SJCRH30 (cell line): ENCODE data around the gene CELF1. TPM values are rescaled to one million over a fixed set of nuclear protein-coding genes. Genes with fewer than 3 reads are reported as not detected.
"Not testable (repeated sequence)": the region's sequence is repeated elsewhere in the genome, so short reads cannot be mapped to it uniquely, and the experiment has no call there.

Source experiments
- DNase-seq, 2 experiments: peaks; one replicate each; pipeline ENCODE4 v3.0.0-alpha.2; 2015 to 2020
- H3K27ac ChIP-seq: fragments of 250-450 bp; sonication (Bioruptor Pico); 2 replicates; pipeline ENCODE4 v1.5.1; 2020; ENCODE audit warnings: mild to moderate bottlenecking, moderate library complexity
- H3K27me3 ChIP-seq: fragments of 250-450 bp; sonication (Bioruptor Pico); 2 replicates; pipeline ENCODE4 v1.5.1; 2020; ENCODE audit warnings: mild to moderate bottlenecking, moderate library complexity
- H3K36me3 ChIP-seq: fragments of 250-450 bp; sonication (Bioruptor Pico); 2 replicates; pipeline ENCODE4 v1.5.1; 2020; ENCODE audit warnings: mild to moderate bottlenecking, moderate library complexity
- H3K4me1 ChIP-seq: fragments of 250-450 bp; sonication (Bioruptor Pico); 2 replicates; pipeline ENCODE4 v1.5.1; 2020; ENCODE audit warnings: mild to moderate bottlenecking, moderate library complexity
- H3K4me3 ChIP-seq: fragments of 250-450 bp; sonication (Bioruptor Pico); 2 replicates; pipeline ENCODE4 v1.5.1; 2020; ENCODE audit warnings: mild to moderate bottlenecking, moderate library complexity
- H3K9me3 ChIP-seq: fragments of 250-450 bp; sonication (Bioruptor Pico); replicated peaks from 2 replicates; pipeline ENCODE4 v1.5.1; 2020; ENCODE audit warnings: mild to moderate bottlenecking, moderate library complexity
- total RNA-seq: library from RNA; depleted of rRNA; stranded (reverse); fragments of >200 nt; shearing (Covaris generic); gene quantifications from 2 replicates; pipeline ENCODE4 v1.2.3, GENCODE V29; 2014

CELF1 gene
- total RNA-seq, 1 experiment from 2014 or later, result 108 TPM

- peak; percentile 85 to 88 for DNase-seq
- Histone ChIP-seq H3K27ac (peak within 1 kb of the TSS; percentile 66), H3K27me3 (no peaks in the 10 kb centered on the region), H3K4me1 (no peaks in the 10 kb centered on the region; the same call in 1 of the 2 replicates), H3K9me3 (no peaks in the 10 kb centered on the region), H3K36me3 (peaks cover 8% of the 10 kb centered on the region), H3K4me3 (peak within 1 kb of the TSS; percentile 85)
These were observed 12.6 kb upstream of the CELF1 start, which contains the start of gene PTPMT1 for GRCh38 chr11:47565340-47566148. Gene PTPMT1, plus strand, starts transcription at chr11:47565599. Its CDS starts 24 bp downstream, at chr11:47565623.

- H3K27ac ChIP-seq, result peak overlapping the region; percentile 66
These were observed 12.0 kb upstream of the CELF1 start for GRCh38 chr11:47564933-47565339.

GRCh38 chr11:47564366-47564765 is 11.4 kb upstream of the CELF1 start:
- H3K4me3 ChIP-seq, H3K36me3 ChIP-seq, H3K9me3 ChIP-seq, H3K27ac ChIP-seq, H3K27me3 ChIP-seq, DNase-seq, H3K4me1 ChIP-seq: not testable (repeated sequence)

More at GRCh38 chr11:47564933-47565339, 12.0 kb upstream of the CELF1 start:
- Histone ChIP-seq H3K9me3 (no peaks in the 10 kb centered on the region), H3K27me3 (no peaks in the 10 kb centered on the region), H3K4me1 (no peaks in the 10 kb centered on the region; the same call in 1 of the 2 replicates), H3K36me3 (peaks cover 5% of the 10 kb centered on the region; the same call in 1 of the 2 replicates), H3K4me3 (peak overlapping the region; percentile 85)
- DNase-seq, result peak in 1 of 2 experiments; percentile 22

GRCh38 chr11:47562393-47562792 is 9.5 kb upstream of the CELF1 start:
- H3K27me3 ChIP-seq, H3K36me3 ChIP-seq, H3K4me1 ChIP-seq, H3K4me3 ChIP-seq, H3K9me3 ChIP-seq, DNase-seq, H3K27ac ChIP-seq: not testable (repeated sequence)

- no peak overlapping the region for H3K27ac ChIP-seq
- no peak overlapping the region for H3K4me3 ChIP-seq
- no peaks in the 10 kb centered on the region; the same call in 1 of the 2 replicates for H3K4me1 ChIP-seq
- H3K9me3 ChIP-seq, result no peaks in the 10 kb centered on the region
- no peaks in the 10 kb centered on the region for H3K36me3 ChIP-seq
- DNase-seq, result no peak
- H3K27me3 ChIP-seq, result no peaks in the 10 kb centered on the region
These were observed 7.5 kb upstream of the CELF1 start for GRCh38 chr11:47560426-47560825.

DNA sequence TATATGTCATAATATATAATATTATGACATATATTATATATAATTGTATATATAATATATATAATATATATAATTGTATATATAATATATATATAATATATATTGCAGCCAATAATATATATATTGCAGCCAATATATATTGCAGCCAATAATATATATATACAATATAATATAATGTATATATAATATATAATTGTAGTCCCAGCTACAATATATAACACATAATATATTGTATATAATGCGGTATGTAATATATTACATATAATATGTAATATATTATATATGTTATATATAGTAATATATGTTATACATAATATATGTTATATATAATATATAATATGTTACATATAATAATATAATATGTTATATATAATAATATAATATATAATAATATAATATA is 5.8 kb upstream of the CELF1 start:
- Histone ChIP-seq H3K4me3 (no peak overlapping the region), H3K36me3 (no peaks in the 10 kb centered on the region)

DNA sequence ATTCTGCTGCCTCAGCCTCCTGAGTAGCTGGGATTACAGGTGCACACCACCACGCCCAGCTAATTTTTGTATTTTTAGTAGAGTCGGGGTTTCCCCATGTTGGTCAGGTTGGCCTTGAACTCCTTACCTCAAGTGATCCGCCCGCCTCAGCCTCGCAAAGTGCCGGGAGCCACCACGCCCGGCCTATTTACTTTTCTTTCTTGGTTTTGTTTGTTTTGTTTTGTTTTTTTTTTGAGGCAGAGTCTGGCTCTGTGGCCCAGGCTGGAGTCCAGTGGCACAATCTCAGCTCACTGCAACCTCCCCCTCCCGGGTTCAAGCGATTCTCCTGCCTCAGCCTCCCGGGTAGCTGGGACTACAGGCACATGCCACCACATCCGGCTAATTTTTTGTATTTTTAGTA is 4.1 kb upstream of the CELF1 start:
- H3K4me1 ChIP-seq, DNase-seq, H3K4me3 ChIP-seq, H3K36me3 ChIP-seq, H3K27ac ChIP-seq, H3K9me3 ChIP-seq, H3K27me3 ChIP-seq: not testable (repeated sequence)

More for the DNA sequence above, 5.8 kb upstream of the CELF1 start:
- Histone ChIP-seq H3K4me1 (peaks cover 4% of the 10 kb centered on the region; the same call in 1 of the 2 replicates), H3K27me3 (no peaks in the 10 kb centered on the region), H3K27ac (no peak overlapping the region), H3K9me3 (no peaks in the 10 kb centered on the region)
- DNase-seq, result no peak

- no peak for DNase-seq
- Histone ChIP-seq H3K4me1 (peaks cover 13% of the 10 kb centered on the region), H3K4me3 (peak overlapping the region; percentile 88), H3K9me3 (no peaks in the 10 kb centered on the region), H3K27me3 (no peaks in the 10 kb centered on the region), H3K36me3 (peaks cover 18% of the 10 kb centered on the region), H3K27ac (peak overlapping the region; percentile 15; the same call in 1 of the 2 replicates)
These were observed 443 bp upstream of the CELF1 start for GRCh38 chr11:47553406-47553743.

- Histone ChIP-seq H3K27me3 (no peaks in the 10 kb centered on the region), H3K36me3 (peaks cover 25% of the 10 kb centered on the region), H3K4me3 (peak overlapping the region; percentile 88), H3K4me1 (peaks cover 13% of the 10 kb centered on the region), H3K27ac (peak overlapping the region; percentile 69), H3K9me3 (no peaks in the 10 kb centered on the region)
- peak; percentile 45 to 48 for DNase-seq
These were observed 821 bp downstream of the CELF1 start for GRCh38 chr11:47552056-47552565.

DNA sequence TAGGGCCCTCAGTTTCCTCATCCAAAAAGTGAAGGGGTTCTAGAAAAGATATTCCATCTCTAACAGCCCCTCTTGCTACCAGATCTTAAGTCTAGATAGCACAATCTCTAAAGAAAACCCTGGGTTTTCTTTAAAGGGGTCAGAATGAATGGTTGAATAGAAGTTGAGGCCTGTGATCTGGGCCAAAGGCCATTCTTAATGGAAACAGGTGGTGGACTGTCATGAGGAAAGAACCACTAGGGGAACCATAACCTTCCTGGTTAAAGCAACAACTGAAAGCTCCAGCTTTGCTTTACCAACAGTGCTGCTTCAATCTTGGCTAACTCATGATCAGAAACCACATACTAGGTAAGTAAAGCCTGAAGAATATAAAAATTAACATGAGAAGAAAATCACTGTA is 1.8 kb downstream of the CELF1 start:
- peak in 1 of 2 experiments; percentile 57 for DNase-seq
- Histone ChIP-seq H3K36me3 (peaks cover 26% of the 10 kb centered on the region), H3K4me1 (peaks cover 13% of the 10 kb centered on the region), H3K27me3 (no peaks in the 10 kb centered on the region), H3K4me3 (no peak overlapping the region; the same call in 1 of the 2 replicates), H3K27ac (no peak overlapping the region), H3K9me3 (no peaks in the 10 kb centered on the region)

DNA sequence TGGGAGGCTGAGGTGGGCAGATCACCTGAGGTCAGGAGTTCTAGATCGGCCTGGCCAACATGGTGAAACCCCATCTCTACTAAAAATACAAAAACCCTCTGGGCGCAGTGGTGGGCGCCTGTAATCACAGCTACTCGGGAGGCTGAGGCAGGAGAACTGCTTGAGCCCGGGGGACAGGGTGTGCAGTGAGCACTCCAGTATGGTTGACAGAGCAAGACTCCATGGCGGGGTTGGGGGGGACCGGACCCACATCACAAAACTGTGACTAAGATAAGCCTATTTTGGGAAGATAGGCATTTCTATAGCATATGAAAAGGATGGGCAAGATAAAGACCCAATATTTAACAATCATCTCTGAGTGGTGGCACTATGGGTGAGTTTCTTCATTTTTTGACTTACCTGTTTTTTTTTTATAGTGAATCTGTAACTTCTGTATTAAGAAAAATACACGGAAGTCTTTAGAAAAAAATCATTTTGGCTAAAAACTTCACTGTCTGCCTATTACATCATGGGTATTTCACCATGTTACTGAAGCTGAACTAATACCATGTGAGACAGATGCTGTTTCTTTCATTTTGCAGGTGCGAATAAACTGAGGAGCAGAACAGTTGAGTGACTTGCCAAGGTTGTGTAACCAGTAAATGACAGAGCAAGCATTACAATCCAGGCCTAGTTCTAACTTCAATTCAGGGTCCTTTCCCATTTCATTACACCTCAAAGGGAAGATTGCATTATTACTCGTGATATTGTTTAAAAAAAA is 2.5 kb downstream of the CELF1 start:
- Histone ChIP-seq H3K9me3 (no peaks in the 10 kb centered on the region), H3K4me3 (no peak overlapping the region), H3K36me3 (peaks cover 26% of the 10 kb centered on the region), H3K27ac (no peak overlapping the region), H3K4me1 (peaks cover 13% of the 10 kb centered on the region), H3K27me3 (no peaks in the 10 kb centered on the region)
- DNase-seq, result no peak

DNA sequence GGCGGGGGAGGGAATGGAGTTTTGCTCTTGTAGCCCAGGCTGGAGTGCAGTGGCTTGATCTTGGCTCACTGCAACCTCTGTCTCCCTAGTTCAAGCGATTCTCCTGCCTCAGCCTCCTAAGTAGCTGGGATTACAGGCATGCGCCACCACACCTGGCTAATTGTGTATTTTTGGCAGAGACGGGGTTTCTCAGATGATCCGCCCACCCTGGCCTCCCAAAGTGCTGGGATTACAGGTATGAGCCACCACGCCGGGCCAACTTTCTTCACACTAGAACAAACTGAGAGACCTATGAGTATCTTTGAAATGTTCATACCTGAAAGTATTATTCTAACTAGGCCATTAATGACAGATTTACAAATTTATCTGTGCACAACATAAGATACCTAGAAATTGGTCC is 6.7 kb downstream of the CELF1 start:
- not testable (repeated sequence) for H3K4me3 ChIP-seq, H3K27me3 ChIP-seq, H3K27ac ChIP-seq, H3K9me3 ChIP-seq, DNase-seq, H3K4me1 ChIP-seq
- H3K36me3 ChIP-seq, result peaks cover 27% of the 10 kb centered on the region

GRCh38 chr11:47545298-47545697 is 7.6 kb downstream of the CELF1 start:
- Histone ChIP-seq H3K27ac (no peak overlapping the region), H3K9me3 (no peaks in the 10 kb centered on the region), H3K4me1 (no peaks in the 10 kb centered on the region), H3K4me3 (no peak overlapping the region), H3K27me3 (no peaks in the 10 kb centered on the region), H3K36me3 (peaks cover 22% of the 10 kb centered on the region)
- no peak for DNase-seq

- no peaks in the 10 kb centered on the region for H3K9me3 ChIP-seq
- H3K4me3 ChIP-seq, result no peak overlapping the region
- no peaks in the 10 kb centered on the region for H3K4me1 ChIP-seq
- peaks cover 7% of the 10 kb centered on the region; the same call in 1 of the 2 replicates for H3K36me3 ChIP-seq
- H3K27ac ChIP-seq, result no peak overlapping the region
- no peaks in the 10 kb centered on the region for H3K27me3 ChIP-seq
- no peak for DNase-seq
These were observed 11.9 kb downstream of the CELF1 start for GRCh38 chr11:47541070-47541469.

GRCh38 chr11:47539681-47540039 is 13.3 kb downstream of the CELF1 start:
- Histone ChIP-seq H3K27ac (no peak overlapping the region), H3K36me3 (peaks cover 9% of the 10 kb centered on the region), H3K4me1 (no peaks in the 10 kb centered on the region), H3K9me3 (no peaks in the 10 kb centered on the region), H3K27me3 (no peaks in the 10 kb centered on the region), H3K4me3 (no peak overlapping the region)
- DNase-seq, result no peak
